ENCODE measurements around the gene ZNF260.

Gene ZNF260

DNA sequence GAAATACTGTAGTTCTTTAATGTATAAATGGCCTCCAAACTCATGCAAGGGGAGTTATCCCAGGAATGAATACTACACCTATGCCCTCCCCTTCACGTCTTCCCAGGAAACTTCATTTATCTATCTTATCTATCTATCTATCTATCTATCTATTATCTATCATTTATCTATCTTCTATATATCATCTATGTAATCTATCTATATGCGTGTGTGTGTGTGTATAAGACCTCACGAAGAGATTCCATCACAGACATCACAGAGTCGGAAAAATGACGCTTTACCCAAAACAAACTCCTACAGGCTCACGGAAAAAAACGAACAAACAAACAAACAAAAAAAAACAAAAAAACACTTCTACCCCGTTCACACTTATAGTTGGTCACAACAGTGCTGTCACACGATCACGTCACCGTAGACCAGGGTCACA, 44.5 kb upstream of the ZNF260 start:
- Histone ChIP-seq H3K36me3 (ENCODE audit: control insufficient read depth, insufficient read depth, low read length) (no peaks in the 10 kb centered on the region), H4K8ac (ENCODE audit: low read depth, low read length) (no peak overlapping the region), H3K27ac (ENCODE audit: low read depth, low read length) (no peak overlapping the region), H3K4me2 (ENCODE audit: low read length) (peak overlapping the region; percentile 57), H3K56ac (ENCODE audit: low read length) (peak overlapping the region; percentile 87), H2BK15ac (replicated peaks; ENCODE audit: low read depth) (no peak overlapping the region), H4K5ac (ENCODE audit: low read length) (no peak overlapping the region), H2BK120ac (ENCODE audit: low read depth, low read length) (no peak overlapping the region), H2AK5ac (ENCODE audit: low read length) (no peak overlapping the region), H3K79me2 (ENCODE audit: control insufficient read depth, insufficient read depth, low read length) (peaks cover 22% of the 10 kb centered on the region), H2BK5ac (ENCODE audit: low read length) (no peak overlapping the region), H3K4me3 (ENCODE audit: low read length) (peak overlapping the region; percentile 67), H3K79me1 (ENCODE audit: low read length) (peaks cover 14% of the 10 kb centered on the region), H3K18ac (ENCODE audit: low read length) (no peak overlapping the region), H3K4ac (ENCODE audit: low read depth, low read length) (no peak overlapping the region), H3K4me1 (ENCODE audit: control insufficient read depth, low read depth, low read length) (no peaks in the 10 kb centered on the region), H3K9ac (ENCODE audit: low read length) (peak overlapping the region; percentile 75), H3K27me3 (ENCODE audit: insufficient read depth, low read length, poor library complexity) (no peaks in the 10 kb centered on the region), H3K23ac (ENCODE audit: low read length) (no peak overlapping the region)
- DNase-seq, result no peak
- WGBS (ENCODE audit: extremely low coverage, insufficient coverage, low lambda C conversion rate), result no CpG with 5 or more reads among the region's 11 CpGs

DNA sequence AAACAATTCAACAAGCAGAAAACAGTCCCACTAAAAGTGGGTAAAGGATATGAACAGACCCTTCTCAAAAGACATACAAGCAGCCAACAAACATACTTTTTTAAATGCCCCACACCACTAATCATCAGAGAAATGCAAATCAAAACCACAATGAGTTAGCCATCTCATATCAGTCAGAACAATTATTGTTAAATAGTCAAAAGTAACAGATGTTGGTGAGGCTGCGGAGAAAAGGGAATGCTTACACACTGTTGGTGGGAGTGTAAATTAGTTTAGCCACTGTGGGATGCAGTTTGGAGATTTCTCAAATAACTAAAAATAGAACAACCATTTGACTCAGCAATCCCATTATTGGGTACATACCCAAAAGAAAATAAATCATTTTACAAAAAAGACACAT, 36.3 kb upstream of the ZNF260 start:
- Histone ChIP-seq H3K18ac (ENCODE audit: low read length) (no peak overlapping the region), H3K36me3 (ENCODE audit: control insufficient read depth, insufficient read depth, low read length) (no peaks in the 10 kb centered on the region), H3K4me2 (ENCODE audit: low read length) (no peak overlapping the region), H2BK15ac (replicated peaks; ENCODE audit: low read depth) (no peak overlapping the region), H4K8ac (ENCODE audit: low read depth, low read length) (no peak overlapping the region), H2BK5ac (ENCODE audit: low read length) (no peak overlapping the region), H3K27me3 (ENCODE audit: insufficient read depth, low read length, poor library complexity) (no peaks in the 10 kb centered on the region), H4K5ac (ENCODE audit: low read length) (no peak overlapping the region), H2BK120ac (ENCODE audit: low read depth, low read length) (no peak overlapping the region), H3K23ac (ENCODE audit: low read length) (no peak overlapping the region), H3K56ac (ENCODE audit: low read length) (no peak overlapping the region), H3K79me2 (ENCODE audit: control insufficient read depth, insufficient read depth, low read length) (peaks cover 4% of the 10 kb centered on the region), H3K9ac (ENCODE audit: low read length) (no peak overlapping the region), H3K27ac (ENCODE audit: low read depth, low read length) (no peak overlapping the region), H3K4ac (ENCODE audit: low read depth, low read length) (no peak overlapping the region), H2AK5ac (ENCODE audit: low read length) (no peak overlapping the region), H3K79me1 (ENCODE audit: low read length) (peaks cover 3% of the 10 kb centered on the region), H3K4me1 (ENCODE audit: control insufficient read depth, low read depth, low read length) (no peaks in the 10 kb centered on the region), H3K4me3 (ENCODE audit: low read length) (no peak overlapping the region)
- no peak for DNase-seq
- no CpG with 5 or more reads among the region's 1 CpG for WGBS (ENCODE audit: extremely low coverage, insufficient coverage, low lambda C conversion rate)

DNA sequence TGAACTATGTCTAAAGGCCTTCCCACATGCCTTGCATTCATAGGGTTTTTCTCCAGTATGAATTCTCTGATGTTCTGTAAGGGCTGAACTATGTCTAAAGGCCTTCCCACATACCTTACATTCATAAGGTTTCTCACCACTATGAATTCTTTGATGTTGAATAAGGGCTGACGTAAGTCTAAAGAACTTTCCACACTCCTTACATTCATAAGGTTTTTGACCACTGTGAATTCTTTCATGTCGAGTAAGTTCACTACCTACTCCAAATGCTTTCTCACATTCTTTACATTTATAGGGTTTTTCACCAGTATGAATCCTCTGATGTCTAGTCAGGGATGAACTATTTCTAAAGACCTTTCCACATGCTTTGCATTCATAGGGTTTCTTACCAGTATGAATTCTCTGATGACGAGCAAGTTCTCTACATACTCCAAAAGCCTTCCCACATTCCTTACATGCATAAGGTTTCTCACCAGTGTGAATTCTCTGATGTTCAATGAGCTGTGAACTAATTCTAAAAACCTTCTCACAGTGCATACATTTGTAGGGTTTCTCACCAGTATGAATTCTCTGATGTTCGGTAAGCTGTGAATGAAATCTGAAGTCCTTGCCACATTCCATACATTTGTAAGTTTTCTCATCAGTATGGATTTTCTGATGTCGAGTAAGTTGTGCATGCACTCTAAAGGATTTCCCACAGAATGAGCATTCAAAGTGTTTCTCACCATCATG, 19.1 kb upstream of the ZNF260 start:
- WGBS (ENCODE audit: extremely low coverage, insufficient coverage, low lambda C conversion rate), result no CpG with 5 or more reads among the region's 5 CpGs
- Histone ChIP-seq H3K4me2 (ENCODE audit: low read length) (no peak overlapping the region), H4K8ac (ENCODE audit: low read depth, low read length) (no peak overlapping the region), H2BK120ac (ENCODE audit: low read depth, low read length) (no peak overlapping the region), H3K23ac (ENCODE audit: low read length) (no peak overlapping the region), H3K9ac (ENCODE audit: low read length) (no peak overlapping the region), H3K4ac (ENCODE audit: low read depth, low read length) (no peak overlapping the region), H3K18ac (ENCODE audit: low read length) (no peak overlapping the region), H3K56ac (ENCODE audit: low read length) (no peak overlapping the region), H2BK5ac (ENCODE audit: low read length) (no peak overlapping the region), H3K79me2 (ENCODE audit: control insufficient read depth, insufficient read depth, low read length) (no peaks in the 10 kb centered on the region), H3K27ac (ENCODE audit: low read depth, low read length) (no peak overlapping the region), H3K27me3 (ENCODE audit: insufficient read depth, low read length, poor library complexity) (no peaks in the 10 kb centered on the region), H3K4me1 (ENCODE audit: control insufficient read depth, low read depth, low read length) (no peaks in the 10 kb centered on the region), H3K36me3 (ENCODE audit: control insufficient read depth, insufficient read depth, low read length) (peaks cover 2% of the 10 kb centered on the region), H2AK5ac (ENCODE audit: low read length) (no peak overlapping the region), H2BK15ac (replicated peaks; ENCODE audit: low read depth) (no peak overlapping the region), H3K4me3 (ENCODE audit: low read length) (no peak overlapping the region), H3K79me1 (ENCODE audit: low read length) (no peaks in the 10 kb centered on the region), H4K5ac (ENCODE audit: low read length) (no peak overlapping the region)
- peak; percentile 66 for DNase-seq

DNA sequence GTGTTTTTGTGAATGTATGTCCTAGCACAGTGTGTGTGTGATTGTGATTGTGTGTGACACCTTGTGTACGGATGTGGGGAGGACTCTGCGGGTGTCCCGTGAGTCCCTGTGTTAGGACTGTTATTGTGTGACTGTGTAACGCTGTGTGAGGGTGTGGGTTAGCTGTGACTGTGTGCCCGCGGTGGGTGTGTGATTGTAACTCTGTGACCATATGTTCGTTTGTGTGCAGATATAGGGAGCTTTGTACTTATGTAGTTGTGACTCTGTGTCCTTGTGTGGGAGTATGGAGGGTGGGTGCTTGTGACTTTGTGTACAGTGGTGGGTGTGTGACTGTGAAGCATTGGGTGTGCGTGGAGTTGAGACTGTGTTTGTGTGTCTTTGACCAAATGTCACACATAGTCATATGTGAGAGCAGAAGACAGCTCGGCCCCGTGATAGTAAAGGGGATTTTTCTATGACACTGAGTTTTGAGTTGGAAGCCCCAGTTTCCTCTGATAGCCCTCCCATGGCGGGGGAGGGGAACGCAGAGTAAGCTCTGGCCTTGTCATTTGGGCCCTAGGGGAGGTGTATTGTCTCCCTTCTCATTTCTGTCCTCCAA, 949 bp upstream of the ZNF260 start:
- Histone ChIP-seq H3K27ac (ENCODE audit: low read depth, low read length) (no peak overlapping the region), H2BK15ac (replicated peaks; ENCODE audit: low read depth) (no peak overlapping the region), H2AK5ac (ENCODE audit: low read length) (peak overlapping the region; percentile 74), H3K79me2 (ENCODE audit: control insufficient read depth, insufficient read depth, low read length) (peaks cover 26% of the 10 kb centered on the region), H3K79me1 (ENCODE audit: low read length) (peaks cover 3% of the 10 kb centered on the region), H4K8ac (ENCODE audit: low read depth, low read length) (no peak overlapping the region), H3K4me2 (ENCODE audit: low read length) (peak overlapping the region; percentile 97), H3K4me1 (ENCODE audit: control insufficient read depth, low read depth, low read length) (peaks cover 4% of the 10 kb centered on the region), H3K4ac (ENCODE audit: low read depth, low read length) (no peak overlapping the region), H2BK120ac (ENCODE audit: low read depth, low read length) (no peak overlapping the region), H3K9ac (ENCODE audit: low read length) (peak overlapping the region; percentile 78), H4K5ac (ENCODE audit: low read length) (no peak overlapping the region), H3K56ac (ENCODE audit: low read length) (peak overlapping the region; percentile 93), H3K23ac (ENCODE audit: low read length) (peak overlapping the region; percentile 59), H3K36me3 (ENCODE audit: control insufficient read depth, insufficient read depth, low read length) (no peaks in the 10 kb centered on the region), H3K27me3 (ENCODE audit: insufficient read depth, low read length, poor library complexity) (no peaks in the 10 kb centered on the region), H3K18ac (ENCODE audit: low read length) (no peak overlapping the region), H3K4me3 (ENCODE audit: low read length) (peak overlapping the region; percentile 84), H2BK5ac (ENCODE audit: low read length) (peak overlapping the region; percentile 8)
- WGBS (ENCODE audit: extremely low coverage, insufficient coverage, low lambda C conversion rate), result no CpG with 5 or more reads among the region's 12 CpGs
- peak; percentile 57 for DNase-seq

DNA sequence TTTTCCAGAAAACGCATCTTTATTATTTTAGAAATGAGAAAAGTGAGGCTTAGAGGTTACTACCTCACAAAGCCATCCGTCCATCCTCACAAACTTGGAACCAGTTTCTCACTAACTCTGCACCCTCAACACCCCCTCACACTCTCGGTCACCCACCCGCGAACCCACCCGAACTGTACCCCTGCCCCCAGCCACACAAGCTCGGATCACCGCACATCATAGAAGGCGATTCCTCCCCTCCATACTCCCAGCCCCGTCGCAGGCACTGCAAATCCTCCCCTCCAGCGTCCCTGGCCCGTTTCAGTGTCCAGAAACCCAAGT, 238 bp downstream of the ZNF260 start:
- peaks cover 3% of the 10 kb centered on the region for H3K36me3 ChIP-seq (ENCODE audit: control insufficient read depth, insufficient read depth, low read length)
- peak overlapping the region; percentile 33 for H3K4me2 ChIP-seq (ENCODE audit: low read length)
- H4K8ac ChIP-seq (ENCODE audit: low read depth, low read length), result no peak overlapping the region
- no CpG with 5 or more reads among the region's 13 CpGs for WGBS (ENCODE audit: extremely low coverage, insufficient coverage, low lambda C conversion rate)
- peaks cover 4% of the 10 kb centered on the region for H3K4me1 ChIP-seq (ENCODE audit: control insufficient read depth, low read depth, low read length)
- no peak overlapping the region for H2BK15ac ChIP-seq (replicated peaks; ENCODE audit: low read depth)
- no peak overlapping the region for H3K4ac ChIP-seq (ENCODE audit: low read depth, low read length)
- no peak for DNase-seq
- H3K23ac ChIP-seq (ENCODE audit: low read length), result no peak overlapping the region
- peak overlapping the region; percentile 100 for H3K9ac ChIP-seq (ENCODE audit: low read length)
- H3K27me3 ChIP-seq (ENCODE audit: insufficient read depth, low read length, poor library complexity), result no peaks in the 10 kb centered on the region
- H4K5ac ChIP-seq (ENCODE audit: low read length), result no peak overlapping the region
- peak overlapping the region; percentile 94 for H3K18ac ChIP-seq (ENCODE audit: low read length)
- peak overlapping the region; percentile 100 for H3K56ac ChIP-seq (ENCODE audit: low read length)
- H2BK5ac ChIP-seq (ENCODE audit: low read length), result peak overlapping the region; percentile 92
- no peak overlapping the region for H2BK120ac ChIP-seq (ENCODE audit: low read depth, low read length)
- H3K4me3 ChIP-seq (ENCODE audit: low read length), result peak overlapping the region; percentile 98
- H3K27ac ChIP-seq (ENCODE audit: low read depth, low read length), result peak overlapping the region; percentile 86
- H2AK5ac ChIP-seq (ENCODE audit: low read length), result no peak overlapping the region
- peaks cover 31% of the 10 kb centered on the region for H3K79me2 ChIP-seq (ENCODE audit: control insufficient read depth, insufficient read depth, low read length)
- peaks cover 7% of the 10 kb centered on the region for H3K79me1 ChIP-seq (ENCODE audit: low read length)
